ENCODE measurements around the gene LNP1. TPM values are rescaled to one million over a fixed set of nuclear protein-coding genes. Genes with fewer than 3 reads are reported as not detected.

Gene LNP1
- total and polyA plus RNA-seq, 10 of the 15 experiments (the other 5 are each of a cell fraction or from before 2014, with no cell fraction given), result 2.1 to 4.2 (median 2.7) TPM

- Histone ChIP-seq H3K4me1 (ENCODE audit: control insufficient read depth, insufficient read depth, low read length) (peaks cover 10% of the 10 kb centered on the region), H3K9me3 (replicated peaks; ENCODE audit: control insufficient read depth, insufficient read depth, low read length) (peaks cover 15% of the 10 kb centered on the region; the same call in 2 of the 3 replicates), H3K79me2 (ENCODE audit: control insufficient read depth, insufficient read depth, low read length) (no peaks in the 10 kb centered on the region), H4K20me1 (ENCODE audit: control insufficient read depth, insufficient read depth) (no peaks in the 10 kb centered on the region), H3K4me3 (no peak overlapping the region), H2AFZ (ENCODE audit: control insufficient read depth, low read depth, low read length) (no peak overlapping the region), H3K27me3 (replicated peaks in 1 of 2; ENCODE audit: control insufficient read depth in 2 of 2, insufficient read depth in 2 of 2, low read length in 1 of 2) (no peaks in the 10 kb centered on the region), H3K9ac (ENCODE audit: control insufficient read depth, insufficient read depth, low read length) (no peak overlapping the region), H3K36me3 (ENCODE audit: control insufficient read depth in 2 of 2, insufficient read depth in 2 of 2, low read length in 1 of 2) (no peaks in the 10 kb centered on the region), H3K27ac (ENCODE audit: control insufficient read depth, insufficient read depth) (no peak overlapping the region), H3K4me2 (ENCODE audit: control insufficient read depth, insufficient read depth) (no peak overlapping the region)
- SMC1A ChIA-PET (ENCODE audit: uncharacterized antibody, unreplicated experiment), result interaction anchor here (0.6 to 10.6 kb wide), 8 partner anchors 120 to 294 kb away, joined by 3 to 279 read pairs (median 4); no protein-coding TSS in a partner anchor
- intact Hi-C loops (cut with micrococcal nuclease; ENCODE audit: unreplicated experiment), result loop anchor here (10.0 kb wide), 1 partner anchor 728 kb away; no protein-coding TSS in a partner anchor
- TF ChIP-seq MEF2A (IDR thresholded peaks at IDR 0.05; ENCODE audit: insufficient read depth, low read depth, low read length) (no peak), ZNF24 (IDR thresholded peaks at IDR 0.05) (no peak), MEF2B (IDR thresholded peaks at IDR 0.05; ENCODE audit: partially characterized antibody, poor library complexity, severe bottlenecking) (no peak), ZBED1 (IDR thresholded peaks at IDR 0.05; ENCODE audit: borderline replicate concordance) (no peak), NR2C1 (IDR thresholded peaks at IDR 0.05) (no peak), NRF1 (conservative IDR thresholded peaks at IDR 0.05; ENCODE audit: low read depth, low read length) (no peak), JUND (IDR thresholded peaks at IDR 0.05; ENCODE audit: low read depth, low read length) (no peak), SPI1 (IDR thresholded peaks at IDR 0.05; ENCODE audit: borderline replicate concordance, insufficient read depth, low read depth, low read length) (no peak), ZBTB4 (CRISPR knock-in tag; IDR thresholded peaks at IDR 0.05) (no peak), BHLHE40 (IDR thresholded peaks at IDR 0.05; ENCODE audit: borderline replicate concordance in 1 of 2, low read depth in 2 of 2, low read length in 1 of 2) (no peak), SMAD5 (IDR thresholded peaks at IDR 0.05; ENCODE audit: low read depth) (no peak), ZNF217 (IDR thresholded peaks at IDR 0.05) (no peak), KDM1A (IDR thresholded peaks at IDR 0.05; ENCODE audit: borderline replicate concordance) (no peak), CHD1 (IDR thresholded peaks at IDR 0.05; ENCODE audit: low read depth, low read length) (no peak)
- TF ChIP-seq, protein P1, sequence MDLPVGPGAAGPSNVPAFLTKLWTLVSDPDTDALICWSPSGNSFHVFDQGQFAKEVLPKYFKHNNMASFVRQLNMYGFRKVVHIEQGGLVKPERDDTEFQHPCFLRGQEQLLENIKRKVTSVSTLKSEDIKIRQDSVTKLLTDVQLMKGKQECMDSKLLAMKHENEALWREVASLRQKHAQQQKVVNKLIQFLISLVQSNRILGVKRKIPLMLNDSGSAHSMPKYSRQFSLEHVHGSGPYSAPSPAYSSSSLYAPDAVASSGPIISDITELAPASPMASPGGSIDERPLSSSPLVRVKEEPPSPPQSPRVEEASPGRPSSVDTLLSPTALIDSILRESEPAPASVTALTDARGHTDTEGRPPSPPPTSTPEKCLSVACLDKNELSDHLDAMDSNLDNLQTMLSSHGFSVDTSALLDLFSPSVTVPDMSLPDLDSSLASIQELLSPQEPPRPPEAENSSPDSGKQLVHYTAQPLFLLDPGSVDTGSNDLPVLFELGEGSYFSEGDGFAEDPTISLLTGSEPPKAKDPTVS (IDR thresholded peaks at IDR 0.05; ENCODE audit: low read depth, low read length), result no peak
- no TSS peak for BruUV-seq (replicated peaks)
- FAIRE-seq (no peak), DNase-seq (ENCODE audit: low read depth, low spot score) (no peak), ATAC-seq (no peak)
- in situ Hi-C loops (cut with MboI), result no loop called here
- POLR2A ChIA-PET, result interaction anchor here (0.6 kb wide), 2 partner anchors 26 to 134 kb away, joined by 3 read pairs; no protein-coding TSS in a partner anchor
- CTCF ChIA-PET, result interaction anchor here (0.8 to 10.3 kb wide), 4 partner anchors 26 to 168 kb away, joined by 3 to 462 read pairs (median 20); partner anchors contain the start of gene TMEM45A
- RAD21 ChIA-PET (ENCODE audit: unreplicated experiment), result interaction anchor here (1.0 to 7.7 kb wide), 5 partner anchors 18 to 330 kb away, joined by 5 to 231 read pairs (median 6); no protein-coding TSS in a partner anchor
- WGBS (ENCODE audit: insufficient coverage, insufficient replicate concordance, low lambda C conversion rate, missing lambda C conversion rate), result 86% methylated on average over 1 of the region's 1 CpG
Measured at GRCh38 chr3:100467133-100467532, 65.8 kb downstream of the LNP1 start.
